Measurements from ENCODE around the gene PUS10. TPM values are rescaled to one million over a fixed set of nuclear protein-coding genes. Genes with fewer than 3 reads are reported as not detected.
"Not testable (repeated sequence)": the region's sequence is repeated elsewhere in the genome, so short reads cannot be mapped to it uniquely, and the experiment has no call there.

Gene PUS10
- total RNA-seq, 1 experiment from 2014 or later = 5.9 TPM

GRCh38 chr2:61013382-61013781, 4.7 kb downstream of the PUS10 start:
- DNase-seq (ENCODE audit: low read depth) = no peak

- peak; percentile 61 for DNase-seq (ENCODE audit: low read depth)
Observed at GRCh38 chr2:61012303-61012702, 5.8 kb downstream of the PUS10 start.

DNA sequence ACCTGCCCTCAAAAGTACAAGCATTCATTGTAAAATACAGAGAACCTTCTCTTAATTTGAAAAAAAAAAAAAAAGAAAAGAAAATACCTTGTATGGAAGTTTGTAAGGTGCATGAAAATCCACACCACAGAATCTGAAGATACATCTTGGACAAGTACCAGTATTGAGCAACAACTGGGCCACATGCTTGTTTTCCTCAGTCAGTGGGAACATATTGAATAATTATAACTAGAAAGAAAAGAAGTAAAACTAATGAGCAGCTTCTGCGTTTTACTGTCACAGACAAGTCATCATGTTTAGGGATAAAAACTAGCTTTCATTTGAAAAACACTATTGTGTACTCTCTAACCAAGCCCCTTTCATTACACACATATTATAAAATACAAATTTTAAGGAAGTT, 6.4 kb downstream of the PUS10 start:
- DNase-seq (ENCODE audit: low read depth) = peak; percentile 2

- no peak for DNase-seq (ENCODE audit: low read depth)
Observed at GRCh38 chr2:61009355-61009754, 8.7 kb downstream of the PUS10 start.

DNA sequence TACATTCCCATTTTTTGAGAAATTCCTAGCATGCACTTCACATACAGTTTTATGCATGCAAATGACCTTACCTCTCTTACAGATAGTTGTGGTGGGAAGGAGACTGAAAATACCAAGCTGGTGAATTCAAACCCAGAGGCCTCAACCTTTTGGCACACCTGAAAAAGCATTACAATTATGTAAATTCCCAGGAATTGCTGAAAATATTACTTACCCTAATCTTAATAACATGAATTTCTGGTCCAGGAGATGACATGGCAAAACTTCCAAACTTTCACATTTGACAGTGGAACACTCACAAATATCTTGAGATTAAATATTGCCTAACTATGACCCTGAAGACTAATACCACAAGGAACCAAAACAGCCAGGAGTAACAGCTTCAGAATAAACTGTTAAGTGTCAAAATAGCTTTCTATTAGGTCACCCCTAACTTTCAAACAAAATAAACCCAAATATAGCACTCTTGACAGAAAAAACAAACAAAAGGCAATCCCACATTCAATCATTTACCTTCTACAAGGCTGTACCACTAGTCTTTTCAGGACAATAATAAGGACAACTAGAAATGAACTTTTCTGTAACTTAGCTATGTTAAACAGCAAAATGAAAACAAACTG, 11.5 kb downstream of the PUS10 start:
- DNase-seq (ENCODE audit: low read depth) = no peak

GRCh38 chr2:61005736-61006135, 12.3 kb downstream of the PUS10 start:
- no peak for DNase-seq (ENCODE audit: low read depth)

DNA sequence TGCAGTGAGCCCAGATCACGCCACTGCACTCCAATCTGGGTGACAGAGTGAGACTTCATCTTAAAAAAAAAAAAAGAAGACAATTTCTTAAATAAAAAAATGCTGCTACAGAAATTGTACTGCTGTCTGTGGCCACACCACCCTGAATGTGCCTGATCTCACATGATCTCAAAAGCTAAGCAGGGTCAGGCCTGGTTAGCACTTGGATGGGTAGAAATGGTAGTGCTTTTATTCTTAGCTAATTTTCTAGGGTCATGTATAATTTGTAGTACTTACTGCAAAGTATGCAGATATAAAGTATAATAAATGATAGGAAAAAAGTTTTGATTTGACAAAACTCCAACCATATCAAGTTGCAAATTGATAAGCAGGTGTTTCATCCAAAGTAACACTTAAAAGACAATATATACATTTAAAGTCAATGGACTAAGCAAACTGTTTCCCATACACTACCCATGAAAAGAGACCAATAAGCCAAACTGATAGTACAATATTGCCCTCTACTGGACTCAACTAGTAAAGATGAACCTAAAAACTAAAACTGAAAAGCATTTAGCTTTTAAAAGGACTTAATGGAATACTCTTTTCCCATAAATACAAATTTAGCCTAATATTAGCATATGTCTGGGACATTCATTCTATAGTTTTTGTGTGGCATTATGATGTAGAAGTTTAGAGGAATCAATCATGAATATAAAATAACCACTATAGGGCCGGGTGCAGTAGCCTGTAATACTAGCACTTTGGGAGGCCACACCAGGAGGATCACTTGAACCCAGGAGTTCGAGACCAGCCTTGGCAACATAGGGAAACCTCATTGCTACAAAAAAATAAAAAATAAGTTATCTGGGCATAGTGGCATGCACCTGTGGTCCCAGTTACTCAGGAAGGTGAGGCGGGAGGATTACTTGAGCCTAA, 19.2 kb downstream of the PUS10 start:
- peak; percentile 11 for DNase-seq (ENCODE audit: low read depth)

- DNase-seq (ENCODE audit: low read depth) = no peak
Observed at GRCh38 chr2:60994131-60994530, 23.9 kb downstream of the PUS10 start.

DNA sequence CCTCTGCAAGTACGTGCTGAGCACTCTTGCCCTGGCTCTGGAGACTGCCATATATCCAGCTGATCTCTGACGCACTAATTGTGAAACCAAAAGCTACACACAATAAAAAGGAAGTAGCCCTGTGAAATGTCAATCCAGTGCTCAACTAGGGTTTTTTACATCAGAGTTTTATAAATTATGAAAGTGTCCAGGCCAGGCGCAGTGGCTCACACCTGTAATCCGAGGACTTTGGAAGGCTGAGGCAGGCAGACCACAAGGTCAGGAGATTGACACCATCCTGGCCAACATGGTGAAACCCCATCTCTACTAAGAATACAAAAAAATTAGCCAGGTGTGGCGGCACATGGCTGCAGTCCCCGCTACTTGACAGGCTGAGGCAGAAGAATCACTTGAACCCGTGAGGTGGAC, 25.1 kb downstream of the PUS10 start:
- no peak for DNase-seq (ENCODE audit: low read depth)

DNA sequence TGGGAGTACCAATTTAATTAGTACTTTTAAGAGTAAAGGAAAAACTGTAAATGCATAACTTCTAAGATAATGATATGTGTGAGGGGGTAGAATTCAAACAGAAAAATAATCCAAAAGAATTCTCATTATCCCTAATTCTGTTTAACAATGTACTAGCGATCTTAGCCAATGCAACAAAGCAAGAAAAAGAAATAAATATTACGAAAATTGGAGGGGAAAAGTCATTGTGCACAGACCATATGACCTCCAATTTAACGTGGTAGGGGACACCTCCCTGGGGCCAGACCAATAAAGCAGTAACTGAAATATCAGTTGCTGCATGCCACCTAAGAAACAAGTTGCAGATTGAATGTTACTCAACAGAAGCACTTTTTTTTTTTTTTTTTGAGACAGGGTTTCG, 26.4 kb downstream of the PUS10 start:
- DNase-seq (ENCODE audit: low read depth) = no peak

DNA sequence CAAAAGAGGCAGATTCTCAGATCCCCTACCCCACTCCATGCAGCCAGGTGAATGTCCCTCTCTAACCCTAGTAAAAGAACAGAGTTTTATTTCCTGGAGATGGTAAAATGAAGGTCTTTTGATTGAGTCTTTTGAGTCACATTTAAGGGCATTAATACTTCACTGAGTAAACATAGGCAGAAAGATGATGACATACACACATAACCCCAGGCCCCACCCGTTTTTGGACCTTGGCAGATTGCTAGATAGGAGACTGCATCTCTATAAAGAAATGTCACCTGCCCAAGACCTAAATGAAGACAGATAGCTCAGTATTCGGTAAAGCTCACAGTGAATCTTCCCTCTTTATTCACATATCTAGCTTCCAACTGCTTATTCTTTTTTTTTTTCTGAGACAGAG, 28.8 kb downstream of the PUS10 start:
- no peak for DNase-seq (ENCODE audit: low read depth)

GRCh38 chr2:60987656-60988055, 30.4 kb downstream of the PUS10 start:
- not testable (repeated sequence) for DNase-seq (ENCODE audit: low read depth)

- DNase-seq (ENCODE audit: low read depth) = no peak
Observed at GRCh38 chr2:60987041-60987440, 31.0 kb downstream of the PUS10 start.

GRCh38 chr2:60984720-60985119, 33.3 kb downstream of the PUS10 start:
- no peak for DNase-seq (ENCODE audit: low read depth)

GRCh38 chr2:60982066-60982465, 36.0 kb downstream of the PUS10 start:
- not testable (repeated sequence) for DNase-seq (ENCODE audit: low read depth)

DNA sequence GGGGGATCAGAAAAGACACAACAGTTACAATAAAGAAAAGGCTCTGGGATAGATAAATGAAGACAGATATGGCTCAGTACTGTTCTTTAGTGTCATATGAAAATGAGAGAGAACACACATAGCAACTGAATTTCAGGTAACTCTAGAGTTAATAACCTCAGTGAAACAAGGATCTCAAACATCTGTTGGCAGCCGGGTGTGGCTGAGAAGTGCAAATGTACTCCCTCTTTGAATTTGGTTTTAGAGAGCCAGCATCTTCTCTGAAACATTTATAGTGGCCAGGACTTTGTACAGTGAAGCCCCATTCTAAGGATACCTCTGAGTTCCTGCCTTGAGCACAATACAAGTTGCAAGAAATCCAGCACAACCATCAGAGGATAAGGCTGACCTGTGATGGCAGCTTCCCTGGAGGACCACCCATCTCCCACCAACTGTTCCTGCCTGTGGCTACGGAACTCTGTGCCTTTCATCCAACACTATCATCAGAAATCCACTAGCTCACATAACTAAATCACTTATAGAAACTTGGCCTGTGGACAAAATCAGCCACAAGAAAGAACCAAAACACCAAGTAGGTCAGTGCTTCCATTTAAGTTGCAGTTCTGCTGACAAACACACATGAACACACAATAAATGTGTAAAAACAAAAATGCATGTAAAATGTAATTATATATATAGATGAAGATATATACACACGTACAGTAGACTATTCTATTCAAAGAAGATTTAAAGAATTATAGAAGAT, 37.8 kb downstream of the PUS10 start:
- no peak for DNase-seq (ENCODE audit: low read depth)

DNA sequence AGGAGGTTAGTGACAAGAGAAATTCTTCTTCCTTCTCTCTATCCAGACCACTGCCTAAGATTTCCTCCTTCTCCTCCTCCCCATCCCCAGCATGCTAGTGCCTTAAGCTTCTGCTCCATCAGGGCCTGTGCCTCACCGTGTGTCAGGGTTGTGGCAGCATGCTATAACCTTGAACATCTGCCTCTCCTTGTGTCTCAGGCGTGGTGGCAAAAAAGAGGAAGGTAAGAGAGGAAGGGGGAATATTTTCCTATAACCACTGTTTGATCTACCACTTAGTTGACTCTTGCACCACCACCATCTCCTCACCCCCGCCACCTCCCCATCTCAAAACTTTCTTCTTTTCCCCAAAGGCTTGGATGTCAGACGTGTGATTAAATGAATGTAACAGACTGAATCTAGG, 38.8 kb downstream of the PUS10 start:
- DNase-seq (ENCODE audit: low read depth) = no peak

- no peak for DNase-seq (ENCODE audit: low read depth)
Observed at GRCh38 chr2:60977562-60977895, 40.5 kb downstream of the PUS10 start.

DNA sequence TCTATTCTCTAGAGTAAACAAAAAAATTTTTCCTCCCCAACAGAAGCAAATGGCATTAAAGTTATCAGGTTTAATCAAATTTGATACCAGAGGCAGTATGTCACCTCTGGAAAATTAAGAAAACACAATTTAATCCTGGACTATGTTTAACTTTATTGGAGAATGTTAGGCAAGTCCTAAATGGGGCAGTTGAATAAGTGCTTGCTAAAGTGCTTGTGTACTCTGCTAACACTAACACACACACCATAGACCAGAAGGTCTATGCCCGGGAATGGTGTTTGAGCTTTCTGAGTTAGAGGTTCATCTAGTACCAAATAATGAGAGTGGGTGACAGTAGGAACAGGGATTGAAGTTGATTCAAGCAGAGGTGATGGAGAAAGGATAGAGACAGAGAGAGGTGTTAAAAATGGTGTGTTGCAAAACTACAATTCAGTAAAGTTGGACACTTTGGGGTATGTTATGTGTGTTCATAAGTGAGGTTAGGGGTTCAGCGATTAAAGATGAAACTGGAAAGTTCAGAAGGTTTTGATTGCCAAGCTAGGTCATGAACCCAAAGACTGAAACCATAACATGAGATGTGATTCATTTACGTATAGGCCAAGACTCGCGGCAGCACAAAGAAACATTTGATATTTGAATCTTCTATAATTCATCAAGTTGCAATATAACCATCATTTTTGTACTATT, 41.0 kb downstream of the PUS10 start:
- DNase-seq (ENCODE audit: low read depth) = no peak

- no peak for DNase-seq (ENCODE audit: low read depth)
Observed at GRCh38 chr2:60976256-60976850, 41.7 kb downstream of the PUS10 start.

DNA sequence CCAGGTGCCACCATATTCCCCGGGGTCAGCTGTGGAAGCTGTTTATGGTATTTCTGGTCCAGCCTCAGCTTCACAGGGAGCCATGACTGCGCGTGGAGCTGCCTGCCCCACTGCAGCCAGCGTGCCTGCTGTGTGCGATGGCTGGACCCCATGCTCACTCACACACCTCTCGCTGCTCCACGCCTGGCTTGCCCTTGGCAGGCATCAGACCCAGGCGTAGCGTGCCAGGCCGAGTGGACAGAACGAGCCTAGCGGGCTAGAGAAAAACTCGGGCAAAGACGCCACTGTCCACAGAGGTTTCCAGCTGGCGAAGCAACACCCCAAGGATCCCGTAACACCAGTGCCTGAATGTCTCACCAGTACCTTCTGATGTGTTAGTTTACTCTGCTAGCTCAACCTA, 43.4 kb downstream of the PUS10 start:
- no peak for DNase-seq (ENCODE audit: low read depth)

DNA sequence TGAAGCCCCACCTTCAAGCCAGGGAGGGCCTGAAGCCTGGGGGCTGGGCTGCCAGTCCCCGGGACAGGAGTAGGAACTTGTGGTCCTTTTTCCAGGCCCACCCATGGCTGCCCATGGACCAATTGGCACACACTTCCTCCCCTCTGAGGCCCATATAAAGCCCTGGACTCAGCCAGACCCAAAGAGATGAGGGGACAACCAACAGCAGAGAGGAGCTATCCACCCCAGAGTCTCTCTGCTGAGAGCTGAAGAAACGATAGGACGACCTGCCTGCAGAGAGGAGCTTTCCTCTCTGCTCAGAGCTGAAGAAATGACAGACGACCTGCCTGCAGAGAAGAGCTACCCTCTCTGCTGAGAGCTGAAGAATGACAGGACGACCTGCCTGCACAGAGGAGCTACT, 44.4 kb downstream of the PUS10 start:
- DNase-seq (ENCODE audit: low read depth) = no peak

Measured in Daoy (cell line).